SH-SY5Y (cell line): ENCODE results near the gene SND1.

ENCODE experiments used
- GATA2 ChIP-seq: IDR thresholded peaks from 2 replicates; pipeline ENCODE4 v1.6.1; 2011; ENCODE audit warnings: mild to moderate bottlenecking, low read depth, low read length
- GATA3 ChIP-seq: IDR thresholded peaks from 2 replicates; pipeline ENCODE4 v1.6.1; 2011; ENCODE audit warnings: low read depth, mild to moderate bottlenecking, low read length, moderate library complexity

DNA sequence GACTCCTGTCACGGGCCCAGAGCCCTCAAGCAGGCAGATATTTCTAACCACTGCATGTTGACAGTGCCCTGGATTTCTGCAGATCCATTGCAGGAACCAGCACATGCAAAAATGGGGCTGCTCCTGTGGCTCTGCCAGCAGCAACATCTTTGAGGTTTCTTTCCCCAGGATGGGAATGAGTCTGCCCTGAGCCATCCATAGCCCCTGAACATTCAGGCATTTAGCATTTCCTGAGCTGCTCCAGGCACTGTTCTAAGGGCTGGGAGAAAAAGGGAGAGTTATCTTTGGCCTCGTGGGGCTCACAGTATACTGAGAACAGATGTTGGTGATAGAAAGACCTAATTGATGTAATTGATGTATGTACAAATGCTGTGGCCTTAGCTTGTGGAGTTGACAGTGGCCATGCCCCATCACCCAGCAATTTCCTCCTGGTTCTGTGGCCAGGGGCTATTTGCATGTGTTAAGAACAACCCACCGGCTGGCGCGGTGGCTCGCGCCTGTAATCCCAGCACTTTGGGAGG is 445.3 kb downstream of the SND1 start:
- TF ChIP-seq GATA3 (no peak), GATA2 (peak; percentile 70)
